ENCODE data around the gene DTNB.

The DTNB gene

DNA sequence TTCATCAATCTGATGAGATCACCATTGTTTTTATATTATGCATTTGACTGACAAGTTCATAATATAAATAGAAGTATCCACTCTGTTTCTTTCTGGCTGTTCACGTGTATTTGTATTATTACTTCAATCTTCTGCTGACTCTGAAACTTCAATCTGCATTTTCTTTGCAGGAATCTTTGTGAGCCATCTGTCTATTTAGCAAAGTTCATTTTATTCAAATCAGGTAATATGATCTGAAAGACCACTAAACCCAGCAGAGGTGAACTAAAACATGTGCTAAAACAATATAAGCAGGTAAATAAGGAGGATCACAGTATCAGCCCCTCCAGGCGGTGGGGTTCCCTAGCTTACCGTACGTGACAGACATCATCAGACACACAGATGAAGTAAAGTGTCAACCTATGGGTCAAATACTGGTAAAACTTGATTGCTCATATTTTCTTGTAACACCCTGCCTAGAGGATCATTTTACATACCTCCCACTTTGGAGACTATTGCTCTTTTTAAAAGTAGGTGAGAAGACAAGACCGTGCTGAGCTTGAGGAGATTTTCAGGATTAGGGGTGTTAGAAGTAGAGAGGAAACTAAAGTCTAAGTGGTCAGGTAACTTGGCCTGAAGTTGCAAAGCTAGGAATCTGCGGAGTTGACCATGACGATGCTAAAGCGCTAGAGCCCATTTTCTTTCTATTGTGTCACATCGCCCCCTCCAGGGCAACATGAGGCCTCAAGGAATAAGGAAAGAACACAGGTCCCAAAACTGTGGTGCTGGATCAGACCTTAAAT, 9.0 kb downstream of the DTNB start:
- FAIRE-seq (peak; percentile 77), DNase-seq (ENCODE audit: insufficient read length, low spot score) (no peak)
- TF ChIP-seq TAF1 (IDR thresholded peaks at IDR 0.05; ENCODE audit: low read depth, low read length) (no peak), SPI1 (IDR thresholded peaks at IDR 0.05; ENCODE audit: low read depth, low read length) (no peak), POLR2AphosphoS5 (IDR thresholded peaks at IDR 0.05; ENCODE audit: low read depth, low read length) (no peak), PAX5 (IDR thresholded peaks at IDR 0.05; ENCODE audit: insufficient read depth, low read length, severe bottlenecking) (no peak)

DNA sequence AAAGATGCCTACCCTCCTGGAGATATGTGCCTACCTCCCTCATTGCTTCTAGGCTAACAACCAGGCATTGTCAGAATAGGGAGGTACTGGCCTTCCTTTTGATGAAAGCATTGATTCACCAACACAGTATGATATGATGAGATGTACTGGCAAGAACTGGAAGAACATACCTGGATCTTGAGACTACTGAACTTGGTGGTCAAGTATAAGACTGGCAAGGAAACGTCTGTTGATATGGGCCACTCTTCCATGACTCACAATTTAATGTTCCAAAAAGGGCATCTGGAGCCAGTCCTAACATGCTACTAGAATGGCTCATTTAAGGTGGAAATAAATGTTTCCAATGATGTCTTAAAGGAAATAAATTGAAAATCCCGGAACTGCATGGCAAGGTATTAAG, 18.1 kb downstream of the DTNB start:
- TF ChIP-seq PAX5 (IDR thresholded peaks at IDR 0.05; ENCODE audit: insufficient read depth, low read length, severe bottlenecking) = no peak
- TF ChIP-seq POU2F2 (IDR thresholded peaks at IDR 0.05; ENCODE audit: low read depth, low read length) = no peak
- no peak for TF ChIP-seq TAF1 (IDR thresholded peaks at IDR 0.05; ENCODE audit: low read depth, low read length)
- no peak for TF ChIP-seq POLR2AphosphoS5 (IDR thresholded peaks at IDR 0.05; ENCODE audit: low read depth, low read length)
- TF ChIP-seq POLR2A (IDR thresholded peaks at IDR 0.05; ENCODE audit: low read depth, low read length) = no peak
- no peak for TF ChIP-seq SPI1 (IDR thresholded peaks at IDR 0.05; ENCODE audit: low read depth, low read length)
- FAIRE-seq = no peak
- DNase-seq (ENCODE audit: insufficient read length, low spot score) = no peak

DNA sequence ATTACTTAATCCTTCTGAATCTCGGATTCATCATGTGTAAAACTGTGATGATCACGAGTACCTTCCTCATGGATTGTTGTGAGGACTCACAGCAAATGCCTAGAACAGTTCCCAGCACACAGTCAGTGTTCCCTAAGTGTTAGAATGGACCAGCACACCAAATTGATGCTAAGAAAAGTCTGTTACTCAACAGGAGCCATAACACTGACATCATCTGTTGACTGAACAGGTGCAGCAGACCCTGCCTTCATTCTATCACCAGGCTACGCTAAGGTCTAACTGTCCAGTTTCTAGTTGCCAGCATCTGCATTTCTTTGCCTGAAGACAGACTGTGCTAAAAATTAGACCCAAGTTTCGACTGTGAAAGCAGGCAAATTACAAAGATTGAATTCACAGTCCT, 18.6 kb downstream of the DTNB start:
- FAIRE-seq (no peak), DNase-seq (ENCODE audit: insufficient read length, low spot score) (no peak)
- TF ChIP-seq TAF1 (IDR thresholded peaks at IDR 0.05; ENCODE audit: low read depth, low read length) (no peak), POU2F2 (IDR thresholded peaks at IDR 0.05; ENCODE audit: low read depth, low read length) (no peak), SPI1 (IDR thresholded peaks at IDR 0.05; ENCODE audit: low read depth, low read length) (no peak), POLR2AphosphoS5 (IDR thresholded peaks at IDR 0.05; ENCODE audit: low read depth, low read length) (no peak), PAX5 (IDR thresholded peaks at IDR 0.05; ENCODE audit: insufficient read depth, low read length, severe bottlenecking) (no peak), POLR2A (IDR thresholded peaks at IDR 0.05; ENCODE audit: low read depth, low read length) (no peak)

DNA sequence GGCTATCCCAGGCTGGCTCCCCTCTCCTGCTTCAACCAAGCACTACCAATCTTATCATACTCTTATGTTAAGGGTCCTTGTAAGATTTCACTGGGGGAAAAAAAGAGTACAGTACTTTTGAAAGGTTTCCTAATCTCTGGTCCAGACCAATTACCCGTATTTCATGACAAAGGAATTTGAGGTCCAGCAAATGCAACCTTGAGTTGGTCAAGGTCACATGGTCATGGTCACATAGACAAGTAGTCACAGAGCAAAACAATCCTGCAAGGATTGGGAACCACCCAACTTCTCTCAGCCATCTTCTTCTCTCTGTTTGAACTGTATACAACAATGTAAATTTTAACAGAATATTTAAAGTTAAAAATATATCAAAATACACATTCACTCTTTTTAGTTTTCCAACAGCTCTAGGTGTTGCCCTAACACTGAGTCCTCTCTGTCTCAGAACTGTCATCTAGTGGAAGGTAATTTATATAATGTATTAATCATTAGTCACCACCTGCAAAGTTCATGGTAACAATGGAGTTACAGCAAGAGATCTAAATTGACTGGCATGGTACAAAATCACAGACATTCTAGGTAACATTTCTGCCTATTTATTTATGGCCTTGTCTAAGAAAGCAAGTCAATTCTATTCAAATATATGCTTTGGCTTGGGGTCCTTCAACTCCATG, 21.5 kb downstream of the DTNB start:
- FAIRE-seq = no peak
- TF ChIP-seq POLR2AphosphoS5 (IDR thresholded peaks at IDR 0.05; ENCODE audit: low read depth, low read length) (no peak), POU2F2 (IDR thresholded peaks at IDR 0.05; ENCODE audit: low read depth, low read length) (no peak), PAX5 (IDR thresholded peaks at IDR 0.05; ENCODE audit: insufficient read depth, low read length, severe bottlenecking) (no peak), TAF1 (IDR thresholded peaks at IDR 0.05; ENCODE audit: low read depth, low read length) (no peak), POLR2A (IDR thresholded peaks at IDR 0.05; ENCODE audit: low read depth, low read length) (no peak), SPI1 (IDR thresholded peaks at IDR 0.05; ENCODE audit: low read depth, low read length) (no peak)
- DNase-seq (ENCODE audit: insufficient read length, low spot score) = no peak

- DNase-seq (ENCODE audit: insufficient read length, low spot score) (no peak), FAIRE-seq (no peak)
- TF ChIP-seq SPI1 (IDR thresholded peaks at IDR 0.05; ENCODE audit: low read depth, low read length) (no peak), POLR2A (IDR thresholded peaks at IDR 0.05; ENCODE audit: low read depth, low read length) (no peak), TAF1 (IDR thresholded peaks at IDR 0.05; ENCODE audit: low read depth, low read length) (no peak), POLR2AphosphoS5 (IDR thresholded peaks at IDR 0.05; ENCODE audit: low read depth, low read length) (no peak), PAX5 (IDR thresholded peaks at IDR 0.05; ENCODE audit: insufficient read depth, low read length, severe bottlenecking) (no peak), POU2F2 (IDR thresholded peaks at IDR 0.05; ENCODE audit: low read depth, low read length) (no peak)
Observed at GRCh38 chr2:25651066-25651465, 22.3 kb downstream of the DTNB start.

- TF ChIP-seq POLR2AphosphoS5 (IDR thresholded peaks at IDR 0.05; ENCODE audit: low read depth, low read length) = no peak
- TF ChIP-seq TAF1 (IDR thresholded peaks at IDR 0.05; ENCODE audit: low read depth, low read length) = no peak
- TF ChIP-seq POLR2A (IDR thresholded peaks at IDR 0.05; ENCODE audit: low read depth, low read length) = no peak
- no peak for TF ChIP-seq PAX5 (IDR thresholded peaks at IDR 0.05; ENCODE audit: insufficient read depth, low read length, severe bottlenecking)
- no peak for TF ChIP-seq SPI1 (IDR thresholded peaks at IDR 0.05; ENCODE audit: low read depth, low read length)
- FAIRE-seq = no peak
- DNase-seq (ENCODE audit: insufficient read length, low spot score) = no peak
Observed at GRCh38 chr2:25650256-25650655, 23.1 kb downstream of the DTNB start.

DNA sequence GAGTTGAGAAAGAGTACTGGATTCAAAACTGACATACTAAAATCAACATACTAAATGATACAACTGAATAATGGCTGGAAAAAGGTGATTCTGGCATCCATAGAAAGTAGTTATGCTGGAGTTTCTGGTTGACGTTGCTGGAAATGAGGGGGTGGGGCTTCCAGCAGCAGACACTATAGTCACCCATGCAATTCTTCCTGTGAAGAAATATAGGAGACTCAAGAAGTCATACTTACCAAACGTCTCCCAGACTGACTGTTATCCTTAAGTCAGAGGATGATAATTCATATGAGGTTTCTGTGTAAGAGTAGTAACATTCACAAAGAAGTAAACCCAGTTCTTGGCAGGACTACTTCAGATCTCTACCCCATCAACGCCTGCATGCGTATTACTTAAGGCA, 23.6 kb downstream of the DTNB start:
- no peak for TF ChIP-seq TAF1 (IDR thresholded peaks at IDR 0.05; ENCODE audit: low read depth, low read length)
- TF ChIP-seq PAX5 (IDR thresholded peaks at IDR 0.05; ENCODE audit: insufficient read depth, low read length, severe bottlenecking) = no peak
- TF ChIP-seq POLR2A (IDR thresholded peaks at IDR 0.05; ENCODE audit: low read depth, low read length) = no peak
- TF ChIP-seq SPI1 (IDR thresholded peaks at IDR 0.05; ENCODE audit: low read depth, low read length) = no peak
- TF ChIP-seq POU2F2 (IDR thresholded peaks at IDR 0.05; ENCODE audit: low read depth, low read length) = no peak
- TF ChIP-seq POLR2AphosphoS5 (IDR thresholded peaks at IDR 0.05; ENCODE audit: low read depth, low read length) = no peak
- DNase-seq (ENCODE audit: insufficient read length, low spot score) = no peak
- FAIRE-seq = no peak

GRCh38 chr2:25642298-25642697, 31.1 kb downstream of the DTNB start:
- TF ChIP-seq SPI1 (IDR thresholded peaks at IDR 0.05; ENCODE audit: low read depth, low read length) (no peak), POU2F2 (IDR thresholded peaks at IDR 0.05; ENCODE audit: low read depth, low read length) (no peak)
- no peak for FAIRE-seq
- DNase-seq (ENCODE audit: insufficient read length, low spot score) = no peak

GRCh38 chr2:25639696-25640095, 33.7 kb downstream of the DTNB start:
- TF ChIP-seq SPI1 (IDR thresholded peaks at IDR 0.05; ENCODE audit: low read depth, low read length) = no peak
- no peak for DNase-seq (ENCODE audit: insufficient read length, low spot score)
- no peak for FAIRE-seq

DNA sequence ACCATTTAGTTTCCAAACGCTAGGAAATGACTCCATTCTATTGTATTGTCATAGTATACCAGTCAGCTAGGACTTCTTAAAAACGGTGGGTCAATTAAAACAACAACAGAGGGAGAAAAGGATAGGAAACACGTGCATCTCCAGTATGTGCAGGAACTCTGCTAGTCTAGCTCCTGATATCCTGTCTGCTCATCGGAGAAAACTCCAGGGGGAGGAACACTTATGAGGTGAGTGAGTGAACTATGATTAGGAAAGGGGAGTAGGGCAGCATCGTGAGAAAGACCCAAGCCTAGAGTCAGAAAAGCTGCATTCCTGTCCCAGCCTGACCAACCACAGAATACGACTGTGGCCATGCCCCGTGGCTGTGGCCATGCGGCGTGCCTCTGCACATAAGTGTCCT, 34.2 kb downstream of the DTNB start:
- FAIRE-seq = no peak

More for the DNA sequence above, 34.2 kb downstream of the DTNB start:
- TF ChIP-seq POLR2A (IDR thresholded peaks at IDR 0.05; ENCODE audit: low read depth, low read length) (no peak), SPI1 (IDR thresholded peaks at IDR 0.05; ENCODE audit: low read depth, low read length) (no peak), POLR2AphosphoS5 (IDR thresholded peaks at IDR 0.05; ENCODE audit: low read depth, low read length) (no peak), TAF1 (IDR thresholded peaks at IDR 0.05; ENCODE audit: low read depth, low read length) (no peak), PAX5 (IDR thresholded peaks at IDR 0.05; ENCODE audit: insufficient read depth, low read length, severe bottlenecking) (no peak), POU2F2 (IDR thresholded peaks at IDR 0.05; ENCODE audit: low read depth, low read length) (no peak)
- DNase-seq (ENCODE audit: insufficient read length, low spot score) = no peak

Data from GM12891 (cell line).